HCT116 (cell line): ENCODE data around the gene GTPBP10.

Experiments
- CEBPB ChIP-seq: IDR thresholded peaks from 2 replicates; pipeline ENCODE4 v1.6.1; 2012; ENCODE audit warnings: low read depth
- POLR2AphosphoS5 ChIP-seq: IDR thresholded peaks from 2 replicates; pipeline ENCODE4 v1.6.1; 2011; ENCODE audit warnings: mild to moderate bottlenecking, low read depth, low read length, moderate library complexity
- RAD21 ChIP-seq: IDR thresholded peaks from 2 replicates; pipeline ENCODE4 v1.6.1; 2012; ENCODE audit warnings: low read depth, mild to moderate bottlenecking
- SRF ChIP-seq: IDR thresholded peaks from 2 replicates; pipeline ENCODE4 v1.6.1; 2012; ENCODE audit warnings: low read depth
- YY1 ChIP-seq: IDR thresholded peaks from 2 replicates; pipeline ENCODE4 v1.6.1; 2011; ENCODE audit warnings: low read length, low read depth, moderate library complexity, mild to moderate bottlenecking; ENCODE audit not compliant: insufficient replicate concordance; ENCODE audit errors: extremely low read depth
- TF ChIP-seq, protein P1 (sequence below), 3 experiments: fragments of 200-600 bp in 1 of 3; sonication (generic) in 1 of 3; IDR thresholded peaks in 2 of 3; conservative IDR thresholded peaks in 1 of 3; 2 replicates each; pipeline ENCODE4 v1.5.1; 2012 to 2017; ENCODE audit warnings: low read depth in 2 of 3, low read length in 2 of 3, antibody characterized with exemption in 1 of 3, borderline replicate concordance in 1 of 3, control low read depth in 1 of 3, mild to moderate bottlenecking in 1 of 3, mixed read lengths in 1 of 3, mixed run types in 1 of 3, moderate library complexity in 1 of 3; ENCODE audit not compliant: insufficient read depth in 1 of 3
- TF ChIP-seq, protein P2 (sequence below): IDR thresholded peaks from 2 replicates; pipeline ENCODE4 v1.6.1; 2012; ENCODE audit warnings: low read depth

DNA sequence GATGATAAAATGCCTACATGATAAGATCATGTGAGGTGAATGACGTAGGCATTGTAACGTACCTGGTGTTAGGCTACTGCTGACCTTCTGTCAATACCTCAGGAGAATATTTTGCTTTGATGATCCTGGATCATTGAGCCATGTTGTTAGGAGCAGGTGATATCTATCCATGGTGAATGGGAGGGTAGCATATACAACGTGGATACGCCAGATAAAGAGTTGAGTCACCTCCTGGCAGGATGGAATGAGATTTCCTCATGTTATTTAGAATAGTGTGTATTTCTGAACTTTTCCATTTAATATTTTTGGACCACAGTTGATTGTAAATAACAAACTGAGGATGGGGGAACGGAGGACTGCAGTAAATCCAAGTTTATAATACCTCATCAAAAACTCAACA, 45.0 kb downstream of the GTPBP10 start:
- TF ChIP-seq, protein P1, sequence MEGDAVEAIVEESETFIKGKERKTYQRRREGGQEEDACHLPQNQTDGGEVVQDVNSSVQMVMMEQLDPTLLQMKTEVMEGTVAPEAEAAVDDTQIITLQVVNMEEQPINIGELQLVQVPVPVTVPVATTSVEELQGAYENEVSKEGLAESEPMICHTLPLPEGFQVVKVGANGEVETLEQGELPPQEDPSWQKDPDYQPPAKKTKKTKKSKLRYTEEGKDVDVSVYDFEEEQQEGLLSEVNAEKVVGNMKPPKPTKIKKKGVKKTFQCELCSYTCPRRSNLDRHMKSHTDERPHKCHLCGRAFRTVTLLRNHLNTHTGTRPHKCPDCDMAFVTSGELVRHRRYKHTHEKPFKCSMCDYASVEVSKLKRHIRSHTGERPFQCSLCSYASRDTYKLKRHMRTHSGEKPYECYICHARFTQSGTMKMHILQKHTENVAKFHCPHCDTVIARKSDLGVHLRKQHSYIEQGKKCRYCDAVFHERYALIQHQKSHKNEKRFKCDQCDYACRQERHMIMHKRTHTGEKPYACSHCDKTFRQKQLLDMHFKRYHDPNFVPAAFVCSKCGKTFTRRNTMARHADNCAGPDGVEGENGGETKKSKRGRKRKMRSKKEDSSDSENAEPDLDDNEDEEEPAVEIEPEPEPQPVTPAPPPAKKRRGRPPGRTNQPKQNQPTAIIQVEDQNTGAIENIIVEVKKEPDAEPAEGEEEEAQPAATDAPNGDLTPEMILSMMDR (IDR thresholded peaks at IDR 0.05 in 2 of 3, conservative IDR thresholded peaks at IDR 0.05 in 1 of 3; ENCODE audit: borderline replicate concordance in 1 of 3, insufficient read depth in 1 of 3, low read depth in 2 of 3, low read length in 2 of 3): no peak
- TF ChIP-seq RAD21 (no peak), CEBPB (no peak), POLR2AphosphoS5 (no peak), YY1 (no peak), SRF (no peak)
- TF ChIP-seq, protein P2, sequence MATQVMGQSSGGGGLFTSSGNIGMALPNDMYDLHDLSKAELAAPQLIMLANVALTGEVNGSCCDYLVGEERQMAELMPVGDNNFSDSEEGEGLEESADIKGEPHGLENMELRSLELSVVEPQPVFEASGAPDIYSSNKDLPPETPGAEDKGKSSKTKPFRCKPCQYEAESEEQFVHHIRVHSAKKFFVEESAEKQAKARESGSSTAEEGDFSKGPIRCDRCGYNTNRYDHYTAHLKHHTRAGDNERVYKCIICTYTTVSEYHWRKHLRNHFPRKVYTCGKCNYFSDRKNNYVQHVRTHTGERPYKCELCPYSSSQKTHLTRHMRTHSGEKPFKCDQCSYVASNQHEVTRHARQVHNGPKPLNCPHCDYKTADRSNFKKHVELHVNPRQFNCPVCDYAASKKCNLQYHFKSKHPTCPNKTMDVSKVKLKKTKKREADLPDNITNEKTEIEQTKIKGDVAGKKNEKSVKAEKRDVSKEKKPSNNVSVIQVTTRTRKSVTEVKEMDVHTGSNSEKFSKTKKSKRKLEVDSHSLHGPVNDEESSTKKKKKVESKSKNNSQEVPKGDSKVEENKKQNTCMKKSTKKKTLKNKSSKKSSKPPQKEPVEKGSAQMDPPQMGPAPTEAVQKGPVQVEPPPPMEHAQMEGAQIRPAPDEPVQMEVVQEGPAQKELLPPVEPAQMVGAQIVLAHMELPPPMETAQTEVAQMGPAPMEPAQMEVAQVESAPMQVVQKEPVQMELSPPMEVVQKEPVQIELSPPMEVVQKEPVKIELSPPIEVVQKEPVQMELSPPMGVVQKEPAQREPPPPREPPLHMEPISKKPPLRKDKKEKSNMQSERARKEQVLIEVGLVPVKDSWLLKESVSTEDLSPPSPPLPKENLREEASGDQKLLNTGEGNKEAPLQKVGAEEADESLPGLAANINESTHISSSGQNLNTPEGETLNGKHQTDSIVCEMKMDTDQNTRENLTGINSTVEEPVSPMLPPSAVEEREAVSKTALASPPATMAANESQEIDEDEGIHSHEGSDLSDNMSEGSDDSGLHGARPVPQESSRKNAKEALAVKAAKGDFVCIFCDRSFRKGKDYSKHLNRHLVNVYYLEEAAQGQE: no peak
